Measurements from ENCODE around the gene STH. TPM values are rescaled to one million over a fixed set of nuclear protein-coding genes. Genes with fewer than 3 reads are reported as not detected.

The STH gene
- total and polyA plus RNA-seq, 9 of the 15 experiments (the other 6 are each of a cell fraction or from before 2014, with no cell fraction given), result not detected

DNA sequence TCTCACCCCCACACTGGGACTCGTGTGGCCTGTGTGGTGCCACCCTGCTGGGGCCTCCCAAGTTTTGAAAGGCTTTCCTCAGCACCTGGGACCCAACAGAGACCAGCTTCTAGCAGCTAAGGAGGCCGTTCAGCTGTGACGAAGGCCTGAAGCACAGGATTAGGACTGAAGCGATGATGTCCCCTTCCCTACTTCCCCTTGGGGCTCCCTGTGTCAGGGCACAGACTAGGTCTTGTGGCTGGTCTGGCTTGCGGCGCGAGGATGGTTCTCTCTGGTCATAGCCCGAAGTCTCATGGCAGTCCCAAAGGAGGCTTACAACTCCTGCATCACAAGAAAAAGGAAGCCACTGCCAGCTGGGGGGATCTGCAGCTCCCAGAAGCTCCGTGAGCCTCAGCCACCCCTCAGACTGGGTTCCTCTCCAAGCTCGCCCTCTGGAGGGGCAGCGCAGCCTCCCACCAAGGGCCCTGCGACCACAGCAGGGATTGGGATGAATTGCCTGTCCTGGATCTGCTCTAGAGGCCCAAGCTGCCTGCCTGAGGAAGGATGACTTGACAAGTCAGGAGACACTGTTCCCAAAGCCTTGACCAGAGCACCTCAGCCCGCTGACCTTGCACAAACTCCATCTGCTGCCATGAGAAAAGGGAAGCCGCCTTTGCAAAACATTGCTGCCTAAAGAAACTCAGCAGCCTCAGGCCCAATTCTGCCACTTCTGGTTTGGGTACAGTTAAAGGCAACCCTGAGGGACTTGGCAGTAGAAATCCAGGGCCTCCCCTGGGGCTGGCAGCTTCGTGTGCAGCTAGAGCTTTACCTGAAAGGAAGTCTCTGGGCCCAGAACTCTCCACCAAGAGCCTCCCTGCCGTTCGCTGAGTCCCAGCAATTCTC lies 27.4 kb downstream of the STH start:
- H3K9me1 ChIP-seq (ENCODE audit: control insufficient read depth, insufficient read depth, low read length), result no peaks in the 10 kb centered on the region
- DNase-seq (ENCODE audit: extremely low read depth in 1 of 4, low spot score in 3 of 4) (no peak), ATAC-seq (no peak; the same call in 1 of the 3 replicates), FAIRE-seq (no peak)
- no peak overlapping the region for H3K4me2 ChIP-seq (ENCODE audit: insufficient read depth, low read length)
- in situ Hi-C loops (cut with MboI), result no loop called here
- peak overlapping the region in 1 of 2 experiments; percentile 37; a peak in 1 of 4 replicates for H3K9ac ChIP-seq (ENCODE audit: insufficient read depth in 1 of 2, low read depth in 2 of 2, low read length in 2 of 2)
- H3K36me3 ChIP-seq (ENCODE audit: control insufficient read depth, insufficient read depth, low read length), result peaks cover 40% of the 10 kb centered on the region; the same call in 2 of the 3 replicates
- H3K27me3 ChIP-seq (ENCODE audit: control insufficient read depth in 2 of 2, insufficient read depth in 2 of 2, low read length in 2 of 2), result no peaks in the 10 kb centered on the region
- peaks cover 0 to 4% of the 10 kb centered on the region in 2 experiments; a peak in 2 of 5 replicates for H3K4me1 ChIP-seq (replicated peaks in 1 of 2; ENCODE audit: control insufficient read depth in 2 of 2, insufficient read depth in 2 of 2, low read length in 2 of 2)
- no peaks in the 10 kb centered on the region for H4K20me1 ChIP-seq (replicated peaks; ENCODE audit: control insufficient read depth, insufficient read depth, low read length)
- H3K4me3 ChIP-seq, result no peak overlapping the region
- BruUV-seq (replicated peaks), result no TSS peak
- WGBS (ENCODE audit: insufficient coverage, low coverage, missing lambda C conversion rate), result 85% methylated on average over 16 of the region's 17 CpGs
- no peaks in the 10 kb centered on the region for H3K9me3 ChIP-seq (replicated peaks; ENCODE audit: control insufficient read depth, insufficient read depth, low read depth, low read length)
- no peak overlapping the region for H2AFZ ChIP-seq (ENCODE audit: low read depth, low read length)
- H3K79me2 ChIP-seq (ENCODE audit: control insufficient read depth, insufficient read depth, low read length), result no peaks in the 10 kb centered on the region
- TF ChIP-seq ZNF24 (IDR thresholded peaks at IDR 0.05) (no peak), C11orf30 (IDR thresholded peaks at IDR 0.05; ENCODE audit: low read depth) (peak; percentile 48; the same call in 1 of the 2 replicates), MAFK (IDR thresholded peaks at IDR 0.05; ENCODE audit: low read length) (0 out of 2 replicates have a peak, but pooled peaks have one; percentile 4), POLR2G (IDR thresholded peaks at IDR 0.05; ENCODE audit: low read depth, low read length) (0 out of 2 replicates have a peak, but pooled peaks have one; percentile 39), SLC30A9 (CRISPR knock-in tag; IDR thresholded peaks at IDR 0.05) (no peak), ZNF316 (IDR thresholded peaks at IDR 0.05) (peak; percentile 42; the same call in 1 of the 2 replicates)
- intact Hi-C loops (cut with micrococcal nuclease), result no loop called here
- no peak overlapping the region for H3K27ac ChIP-seq (ENCODE audit: extremely low read depth, low read depth, low read length)
- ChIA-PET POLR2A (interaction anchor here (0.7 kb wide), 1 partner anchor 66 kb away, joined by 3 read pairs; no protein-coding TSS in a partner anchor), CTCF (ENCODE audit: low intra/inter-chr PET ratio) (no interaction called here)

Measured in K562 (cell line).